WTC11 (cell line): ENCODE measurements around the gene COL16A1. TPM values are rescaled to one million over a fixed set of nuclear protein-coding genes. Genes with fewer than 3 reads are reported as not detected.

ENCODE experiments used
- ATAC-seq: fragments of 200-7000 bp; cut with Tn5 transposase; 2 replicates; pipeline ENCODE4 v1.10.0; 2021; ENCODE audit warnings: mild to moderate bottlenecking, moderate library complexity
- CTCF ChIA-PET: fragments of 300-600 bp; sonication (Branson Sonifier 250); formaldehyde crosslinking; loops from one replicate; lab custom pipeline; 2021; ENCODE audit warnings: antibody characterized with exemption; lab: Charles Lee
- POLR2A ChIA-PET: fragments of 350-600 bp; sonication (Branson Sonifier 250); formaldehyde crosslinking; loops from one replicate; lab custom pipeline; 2021; ENCODE audit warnings: antibody characterized with exemption; lab: Charles Lee
- DNase-seq: peaks from one replicate; pipeline ENCODE4 v3.0.0; 2021; ENCODE audit warnings: low spot score
- H3K27ac Mint-ChIP-seq: 2 replicates; pipeline ENCODE4 v1.8.0; 2021; ENCODE audit warnings: mixed read lengths
- H3K27me3 Mint-ChIP-seq: 2 replicates; pipeline ENCODE4 v1.8.0; 2021; ENCODE audit warnings: low read depth, mild to moderate bottlenecking, moderate library complexity, mixed read lengths
- H3K36me3 Mint-ChIP-seq: 2 replicates; pipeline ENCODE4 v1.8.0; 2021; ENCODE audit warnings: mixed read lengths
- H3K4me1 Mint-ChIP-seq: 2 replicates; pipeline ENCODE4 v1.8.0; 2022; ENCODE audit warnings: mixed read lengths
- H3K4me3 Mint-ChIP-seq: 2 replicates; pipeline ENCODE4 v1.8.0; 2021; ENCODE audit warnings: mild to moderate bottlenecking, moderate library complexity, mixed read lengths
- H3K9me3 Mint-ChIP-seq: 2 replicates; pipeline ENCODE4 v1.8.0; 2021; ENCODE audit warnings: mixed read lengths
- ARID4B ChIP-seq: sonication (generic); formaldehyde crosslinking; IDR thresholded peaks from 2 replicates; pipeline ENCODE4 v1.8.0; 2023; ENCODE audit warnings: missing genetic modification reagents, mild to moderate bottlenecking, borderline replicate concordance
- ATF6 ChIP-seq: sonication (generic); formaldehyde crosslinking; IDR thresholded peaks from 2 replicates; pipeline ENCODE4 v1.8.1; 2023; ENCODE audit warnings: mild to moderate bottlenecking, missing genetic modification reagents
- CTCF ChIP-seq: fragments of 200-600 bp; IDR thresholded peaks from 2 replicates; pipeline ENCODE4 v1.8.0; 2022; ENCODE audit warnings: antibody characterized with exemption
- E2F5 ChIP-seq: sonication (generic); formaldehyde crosslinking; IDR thresholded peaks from 2 replicates; pipeline ENCODE4 v1.8.1; 2022; ENCODE audit warnings: mild to moderate bottlenecking, moderate library complexity, missing genetic modification reagents
- FOXJ3 ChIP-seq: sonication (generic); formaldehyde crosslinking; IDR thresholded peaks from 2 replicates; pipeline ENCODE4 v1.9.0; 2021; ENCODE audit warnings: missing genetic modification reagents, mild to moderate bottlenecking, borderline replicate concordance
- GABPB1 ChIP-seq: sonication (generic); formaldehyde crosslinking; IDR thresholded peaks from 2 replicates; pipeline ENCODE4 v1.8.1; 2023; ENCODE audit warnings: mild to moderate bottlenecking, missing genetic modification reagents
- JUN ChIP-seq: sonication (generic); formaldehyde crosslinking; IDR thresholded peaks from 2 replicates; pipeline ENCODE4 v1.8.0; 2023; ENCODE audit warnings: mild to moderate bottlenecking, missing genetic modification reagents
- NFATC4 ChIP-seq: fragments of 250-450 bp; sonication (Bioruptor Pico); IDR thresholded peaks from 2 replicates; pipeline ENCODE4 v1.9.0; 2021; ENCODE audit warnings: mild to moderate bottlenecking
- ZBTB43 ChIP-seq: sonication (generic); formaldehyde crosslinking; IDR thresholded peaks from 2 replicates; pipeline ENCODE4 v1.8.1; 2023; ENCODE audit warnings: mild to moderate bottlenecking, missing genetic modification reagents
- total RNA-seq: library from RNA; stranded (reverse); gene quantifications from 3 replicates; pipeline ENCODE4 v1.2.3, GENCODE V29; 2021

COL16A1 gene
- total RNA-seq, 1 experiment from 2014 or later, result 8.8 TPM

GRCh38 chr1:31749785-31750735 is 46.2 kb upstream of the COL16A1 start (continued):
- TF ChIP-seq NFATC4, result no peak

GRCh38 chr1:31748365-31748764 is 44.5 kb upstream of the COL16A1 start:
- Mint-ChIP-seq H3K4me3 (no peak overlapping the region), H3K36me3 (no peaks in the 10 kb centered on the region), H3K9me3 (no peaks in the 10 kb centered on the region), H3K27me3 (no peaks in the 10 kb centered on the region; the same call in 1 of the 2 replicates), H3K4me1 (peaks cover 63% of the 10 kb centered on the region), H3K27ac (peak overlapping the region; percentile 74)
- ChIA-PET POLR2A (no interaction called here), CTCF (interaction anchor here (1.0 to 14.7 kb wide), 4 partner anchors 14 to 84 kb away, joined by 3 to 179 read pairs (median 12); no protein-coding TSS in a partner anchor)
- TF ChIP-seq E2F5 (no peak), JUN (no peak), ATF6 (no peak), ZBTB43 (CRISPR knock-in tag) (no peak), FOXJ3 (no peak), CTCF (no peak), GABPB1 (no peak)
- DNase-seq (no peak), ATAC-seq (no peak)

GRCh38 chr1:31747304-31747703 is 43.5 kb upstream of the COL16A1 start:
- DNase-seq, result no peak
- no peak for ATAC-seq
- ChIA-PET CTCF (interaction anchor here (2.6 to 14.7 kb wide), 4 partner anchors 12 to 41 kb away, joined by 28 to 179 read pairs (median 61); no protein-coding TSS in a partner anchor), POLR2A (no interaction called here)
- no peaks in the 10 kb centered on the region; the same call in 1 of the 2 replicates for H3K27me3 Mint-ChIP-seq
- peaks cover 55% of the 10 kb centered on the region for H3K4me1 Mint-ChIP-seq
- no peak overlapping the region for H3K4me3 Mint-ChIP-seq
- no peaks in the 10 kb centered on the region for H3K36me3 Mint-ChIP-seq
- H3K9me3 Mint-ChIP-seq, result no peaks in the 10 kb centered on the region
- peak overlapping the region; percentile 29 for H3K27ac Mint-ChIP-seq
- TF ChIP-seq ARID4B (CRISPR knock-in tag), result no peak
- TF ChIP-seq, all 79 proteins: peak for 0
